NCI-H345 (cell line): ENCODE results near the gene SH3GL1.

ENCODE experiments used
- DNase-seq: peaks from one replicate; lab custom pipeline; 2025; lab: John Stamatoyannopoulos, UW

SH3GL1 gene

DNA sequence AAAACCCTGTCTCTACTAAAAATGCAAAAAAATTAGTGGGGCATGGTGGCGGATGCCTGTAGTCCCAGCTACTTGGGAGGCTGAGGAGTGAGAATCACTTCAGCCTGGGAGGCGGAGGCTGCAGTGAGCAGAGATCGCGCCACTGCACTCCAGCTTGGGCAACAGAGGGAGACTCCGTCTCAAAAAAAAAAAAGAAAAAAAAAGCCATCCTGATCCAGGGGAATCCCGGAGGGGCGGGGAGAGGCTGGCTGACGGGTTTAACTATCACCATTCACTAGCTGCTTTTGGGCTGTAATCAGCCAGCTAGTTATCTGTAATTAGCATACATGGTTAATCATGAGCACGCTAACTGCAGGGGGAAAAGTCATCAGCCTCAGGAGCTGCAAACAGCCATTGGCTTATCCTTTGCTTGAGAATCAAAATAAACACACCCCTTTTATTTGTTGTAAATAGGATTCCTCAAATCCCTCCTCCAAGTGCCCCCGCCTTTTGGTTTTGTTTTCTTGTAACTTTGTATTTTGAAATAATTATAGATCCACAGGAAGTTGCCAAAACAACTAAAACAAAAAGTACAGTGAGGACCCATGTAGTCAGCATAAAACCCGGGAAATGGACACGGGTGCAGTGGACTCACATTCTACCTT is 86.4 kb downstream of the SH3GL1 start:
- DNase-seq = no peak
